GM18870 (cell line): ENCODE data around the gene SCYGR5.
"Not testable (repeated sequence)": the region's sequence is repeated elsewhere in the genome, so short reads cannot be mapped to it uniquely, and the experiment has no call there.

Source experiments
- ATAC-seq: cut with Tn5 transposase; IDR thresholded peaks from one replicate; pipeline ENCODE4 v1.9.1; 2021; ENCODE audit warnings: moderate library complexity; ENCODE audit not compliant: unreplicated experiment

Gene SCYGR5

DNA sequence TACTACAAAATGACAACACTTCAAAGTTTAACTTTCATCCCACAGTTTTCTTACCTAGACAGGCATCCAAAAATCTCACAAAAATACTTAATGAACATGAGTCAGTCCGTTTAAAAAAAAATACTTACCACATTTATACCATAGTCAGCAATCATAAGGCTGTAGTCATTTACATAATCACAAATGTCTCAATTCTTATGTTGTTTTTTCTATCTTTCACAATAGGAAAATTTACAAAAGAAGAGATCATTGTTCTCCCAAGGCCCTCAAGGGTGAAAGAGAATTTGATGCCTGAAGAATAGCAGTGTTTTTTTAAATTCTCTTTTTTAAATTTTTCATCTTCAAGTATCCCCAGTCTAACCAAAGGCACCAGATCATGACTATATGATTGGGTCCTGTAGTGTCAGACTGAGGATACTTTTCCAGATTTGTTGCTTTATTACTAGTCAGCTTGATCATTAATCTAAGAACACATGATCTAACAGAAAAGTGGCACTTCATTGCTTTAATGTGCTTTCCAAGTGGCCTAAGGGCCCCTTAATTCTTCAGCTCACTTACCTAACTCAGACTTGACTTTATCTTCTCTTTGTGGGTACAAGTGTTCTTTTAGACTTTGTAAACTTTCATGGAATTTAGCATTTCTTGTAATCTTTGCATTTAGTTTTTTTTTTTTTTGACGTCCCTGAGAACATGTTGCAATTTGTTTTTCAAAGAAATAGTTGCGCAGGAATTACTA lies 4.7 kb downstream of the SCYGR5 start:
- ATAC-seq: no peak

DNA sequence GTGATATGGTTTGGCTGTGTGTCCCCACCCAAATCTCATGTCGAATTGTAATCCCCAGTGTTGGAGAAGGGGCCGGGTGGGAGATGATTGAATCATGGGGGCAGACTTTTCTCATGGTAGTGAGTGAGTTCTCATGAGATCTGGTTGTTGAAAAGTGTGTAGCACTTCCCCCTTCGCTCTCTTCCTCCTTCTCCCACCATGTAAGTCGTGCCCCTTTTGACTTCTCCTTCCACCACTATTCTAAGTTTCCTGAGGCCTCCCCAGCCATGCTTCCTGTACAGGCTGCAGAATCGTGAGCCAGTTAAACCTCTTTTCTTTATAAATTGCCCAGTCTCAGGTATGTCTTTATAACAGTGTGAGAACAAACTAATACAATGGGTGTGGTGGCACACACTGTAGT lies 7.0 kb downstream of the SCYGR5 start:
- not testable (repeated sequence) for ATAC-seq

DNA sequence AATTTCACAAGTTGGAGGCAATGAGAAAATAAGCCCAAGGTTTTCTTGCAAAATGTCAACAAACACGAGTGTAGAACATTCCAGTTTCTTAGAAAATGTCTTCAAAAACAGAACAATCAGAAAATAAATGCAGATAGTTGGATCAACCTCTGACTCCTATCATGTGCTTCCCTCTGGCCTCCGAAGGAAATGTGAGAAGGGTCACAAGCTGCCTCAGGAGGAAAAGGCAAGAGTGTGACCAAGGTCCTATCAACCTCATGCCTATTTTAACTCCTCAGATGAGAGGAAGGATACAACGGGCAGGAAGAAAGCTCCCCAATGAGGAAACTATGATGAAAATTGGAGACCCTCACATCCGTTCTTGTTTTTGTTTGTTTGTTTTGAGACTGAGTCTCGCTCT lies 7.9 kb downstream of the SCYGR5 start:
- ATAC-seq: no peak

DNA sequence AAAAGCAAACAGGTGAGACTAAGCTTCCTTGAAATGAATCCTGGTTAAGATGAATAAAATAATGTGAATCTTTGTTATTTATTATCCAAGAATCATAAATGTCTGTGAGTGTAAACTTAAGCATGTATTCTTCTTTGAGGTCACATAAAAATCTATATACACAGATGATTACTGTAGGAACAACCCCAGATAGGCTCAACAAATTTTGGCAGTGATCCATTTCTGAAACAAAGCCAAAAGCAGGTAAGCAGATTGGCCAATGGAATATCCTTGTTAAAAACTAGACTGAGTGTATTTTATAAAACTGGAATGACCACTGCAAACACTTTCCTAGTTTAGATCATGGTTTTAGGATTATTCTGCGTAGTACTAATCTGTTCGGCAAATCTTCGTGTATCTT lies 11.3 kb downstream of the SCYGR5 start:
- ATAC-seq: no peak

DNA sequence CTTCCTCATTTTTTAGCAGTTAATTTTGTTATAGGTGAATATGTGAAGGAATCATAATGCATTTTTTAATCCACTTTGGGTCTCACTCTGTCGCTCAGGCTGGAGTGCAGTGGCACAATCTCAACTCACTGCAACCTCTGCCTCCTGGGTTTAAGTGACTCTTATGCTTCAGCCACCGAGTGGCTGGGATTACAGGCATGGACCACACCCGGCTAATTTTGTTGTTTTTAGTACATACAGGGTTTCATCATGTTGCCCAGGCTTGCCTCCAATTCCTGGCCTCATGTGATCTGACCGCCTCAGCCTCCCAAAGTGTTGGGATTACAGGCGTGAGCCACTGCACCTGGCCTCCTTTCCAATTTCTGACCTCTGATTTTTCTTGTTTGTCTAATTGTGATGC lies 17.7 kb downstream of the SCYGR5 start:
- no peak for ATAC-seq

DNA sequence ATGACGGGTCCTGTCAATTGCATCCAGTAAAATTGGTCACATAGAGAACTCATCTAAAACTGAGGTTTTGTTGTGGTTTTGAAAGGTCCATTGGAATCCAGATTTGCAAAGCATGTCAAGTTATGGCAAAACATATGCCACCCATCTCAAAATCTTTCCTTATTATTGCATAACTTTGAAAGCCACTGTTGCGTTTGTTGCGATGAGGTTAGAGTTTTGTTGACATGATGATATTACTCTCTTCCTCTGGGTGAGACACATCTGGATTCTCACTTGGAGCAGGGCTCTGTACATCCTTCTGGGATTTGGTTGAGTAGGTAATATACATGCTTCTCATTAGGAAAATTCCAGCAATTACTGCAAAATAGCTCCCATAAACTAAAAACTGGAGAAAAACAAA lies 20.6 kb downstream of the SCYGR5 start:
- ATAC-seq: no peak

DNA sequence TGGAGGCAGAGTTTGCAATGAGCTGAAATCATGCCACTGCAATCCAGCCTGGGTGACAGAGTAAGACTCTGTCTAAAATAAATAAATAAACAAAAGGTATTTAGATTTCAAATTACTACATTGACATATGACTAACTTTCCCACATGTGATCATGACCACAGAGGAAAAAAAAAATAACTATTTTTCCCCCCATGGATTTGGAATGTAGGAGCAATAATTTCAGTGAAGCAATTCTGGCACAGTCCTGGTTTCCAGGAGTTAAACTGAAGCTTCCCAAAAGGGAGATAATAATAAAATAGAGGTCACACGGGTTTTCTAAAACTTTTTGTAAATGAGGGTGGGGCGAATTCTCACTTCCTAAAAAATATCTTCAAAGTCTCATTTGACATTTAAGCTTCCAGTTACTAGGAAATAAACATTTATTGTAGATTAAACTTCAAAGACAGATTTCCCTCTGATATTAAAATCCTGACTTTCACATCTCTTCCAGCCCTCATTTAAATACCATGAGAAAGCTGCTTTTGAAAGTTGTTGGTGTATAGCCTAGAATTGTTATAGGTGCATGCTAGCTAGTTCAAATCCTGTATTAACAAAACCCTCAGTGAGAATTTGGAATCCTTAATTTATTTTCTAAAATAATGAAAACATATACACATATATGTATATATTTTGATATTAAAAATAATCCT lies 30.5 kb downstream of the SCYGR5 start:
- ATAC-seq: no peak

DNA sequence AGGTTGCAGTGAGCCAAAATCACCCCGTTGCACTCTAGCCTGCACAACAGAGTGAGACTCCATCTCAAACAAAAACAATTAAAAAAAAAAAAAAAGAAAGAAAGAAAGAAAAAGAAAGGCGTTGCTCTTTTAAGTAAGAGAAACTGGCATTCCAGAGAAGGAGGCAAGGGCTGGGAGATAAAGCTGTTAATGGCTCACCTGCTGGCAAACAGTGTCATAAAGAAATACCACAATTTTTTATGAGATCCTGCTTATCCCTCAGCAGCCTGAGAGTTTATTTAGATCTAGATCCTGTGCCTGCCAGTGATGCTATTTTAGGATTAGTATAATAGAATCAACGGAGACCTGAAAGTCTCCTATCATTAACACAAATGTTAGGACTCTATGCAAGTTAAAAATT lies 35.0 kb downstream of the SCYGR5 start:
- no peak for ATAC-seq

DNA sequence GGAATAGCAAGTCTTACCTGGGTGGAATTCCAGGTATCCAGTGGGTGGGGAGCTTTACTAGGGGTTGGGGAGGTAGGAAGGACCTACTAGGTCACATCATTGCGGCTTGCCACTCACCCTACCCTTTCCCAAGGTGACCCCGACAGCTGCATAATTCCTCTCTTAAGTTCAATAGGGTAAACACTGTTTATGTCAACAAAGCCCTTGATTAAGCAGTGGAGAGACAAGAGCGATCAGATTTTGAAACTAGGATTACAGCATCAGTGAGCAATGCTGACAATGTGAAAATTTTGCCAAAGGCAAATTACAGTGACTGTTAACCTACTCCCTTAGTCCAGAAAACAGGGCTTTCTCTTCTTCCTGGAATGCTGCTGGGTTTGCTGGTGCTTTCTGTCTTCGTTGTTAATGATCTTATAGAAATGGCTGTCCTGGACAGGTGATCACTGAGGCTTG lies 36.7 kb downstream of the SCYGR5 start:
- no peak for ATAC-seq

DNA sequence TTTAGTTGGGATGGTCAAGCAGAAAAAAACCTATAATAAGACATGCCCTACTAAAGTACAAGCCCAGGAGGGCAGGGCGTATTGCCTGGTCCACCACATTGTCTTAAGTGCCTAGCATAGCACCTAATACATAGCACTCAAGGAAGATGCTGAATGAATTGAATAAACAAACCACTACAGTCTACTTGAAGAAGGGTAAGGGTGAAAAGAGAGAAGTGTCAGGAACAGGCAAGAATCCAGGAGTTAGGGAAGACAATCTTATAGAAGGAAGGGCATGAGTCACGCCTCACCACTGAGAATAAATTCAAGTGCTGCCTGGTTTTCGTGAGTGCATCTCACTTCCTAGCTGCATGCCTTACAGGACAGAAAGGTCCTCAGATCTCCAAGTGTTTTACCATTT lies 37.4 kb downstream of the SCYGR5 start:
- ATAC-seq: no peak

DNA sequence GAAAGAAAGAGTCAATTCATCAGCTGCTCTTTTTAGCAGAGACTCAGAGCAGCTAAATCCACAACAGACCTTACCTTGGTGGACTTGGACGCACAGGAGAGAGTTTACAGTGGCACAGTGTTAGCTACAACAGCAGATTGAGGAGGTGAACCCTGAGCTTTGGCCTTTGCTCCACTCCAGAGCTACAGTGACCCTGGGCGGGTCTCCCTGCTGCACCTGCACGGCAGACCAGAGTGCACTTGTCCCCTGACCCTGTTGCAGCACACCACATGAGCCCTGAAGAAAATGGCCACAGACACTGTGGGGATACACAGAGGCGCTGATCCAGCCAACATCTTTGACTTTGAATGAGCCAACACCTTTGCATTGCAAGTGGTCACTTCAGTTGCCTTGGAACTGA lies 40.3 kb downstream of the SCYGR5 start:
- no peak for ATAC-seq

DNA sequence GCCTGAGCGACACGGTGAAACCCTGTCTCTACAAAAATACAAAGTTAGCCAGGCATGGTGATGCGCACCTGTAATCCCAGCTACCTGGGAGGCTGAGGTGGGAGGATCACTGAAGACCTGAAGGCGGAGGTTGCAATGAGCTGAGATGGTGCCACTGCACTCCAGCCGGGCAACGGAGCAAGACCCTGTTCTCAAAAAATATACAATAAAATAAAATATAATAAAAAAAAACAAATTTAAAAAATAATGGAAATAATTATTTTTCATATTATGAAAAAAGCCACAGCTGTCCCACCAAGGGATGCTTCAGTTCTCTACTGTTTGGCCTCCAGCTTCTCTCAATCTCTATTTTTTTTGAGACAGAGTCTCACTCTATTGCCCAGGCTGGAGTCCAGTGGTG lies 40.8 kb downstream of the SCYGR5 start:
- ATAC-seq: no peak

DNA sequence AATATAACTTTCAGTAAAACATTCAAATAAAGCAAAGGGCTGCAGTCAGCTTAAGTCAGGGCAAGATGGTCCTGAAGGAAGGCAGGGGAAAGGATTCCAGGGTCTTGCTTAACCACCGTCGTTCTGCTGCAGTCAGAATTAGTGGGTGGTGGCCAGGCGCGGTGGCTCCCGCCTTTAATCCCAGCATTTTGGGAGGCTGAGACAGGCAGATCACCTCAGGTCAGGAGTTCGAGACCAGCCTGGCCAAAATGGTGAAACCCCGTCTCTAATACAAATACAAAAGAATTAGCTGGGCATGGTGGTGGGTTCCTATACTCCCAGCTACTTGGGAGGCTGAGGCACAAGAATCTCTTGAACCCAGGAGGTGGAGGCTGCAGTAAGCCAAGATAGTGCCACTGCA lies 44.4 kb downstream of the SCYGR5 start:
- ATAC-seq: no peak

DNA sequence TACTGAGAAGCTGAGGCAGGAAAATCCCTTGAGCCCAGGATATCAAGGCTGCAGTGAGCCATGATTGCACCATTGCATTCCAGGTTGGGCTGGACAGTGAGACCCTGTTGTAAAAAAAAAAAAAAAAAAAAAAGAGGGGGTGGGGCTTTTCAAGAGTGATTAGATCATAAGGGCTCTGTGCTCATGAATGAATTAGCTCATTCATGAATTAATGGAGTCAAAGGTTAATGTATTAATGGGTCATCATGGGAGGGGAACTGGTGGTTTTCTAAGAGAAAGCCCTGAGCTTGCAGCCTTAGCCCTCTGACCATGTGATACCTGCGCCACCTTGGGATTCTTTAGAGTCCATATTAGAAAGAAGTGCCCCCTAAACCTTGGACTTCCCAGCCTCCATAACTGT lies 46.7 kb downstream of the SCYGR5 start:
- ATAC-seq: no peak

DNA sequence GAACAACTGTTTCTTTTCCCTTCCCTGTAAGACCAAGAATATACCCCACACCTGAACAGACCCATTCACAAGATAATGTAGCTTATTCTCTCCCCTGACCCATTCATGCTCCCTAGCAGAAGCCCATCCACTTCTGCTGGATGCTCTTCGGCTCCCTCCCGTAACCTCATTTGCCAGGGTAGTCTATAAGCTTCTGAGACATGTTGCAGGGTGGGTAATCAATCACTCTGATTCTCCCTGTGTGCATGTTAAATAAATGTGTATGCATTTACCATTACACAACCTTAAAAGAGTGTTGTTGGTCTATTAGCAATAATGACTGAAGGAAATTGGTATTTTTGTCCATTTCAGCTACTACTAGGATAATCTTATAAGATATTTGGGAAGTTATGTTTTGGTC lies 49.9 kb downstream of the SCYGR5 start:
- no peak for ATAC-seq
